Duodenal mucosa (tissue), 2 donors: Measurements from ENCODE around the gene PKD1.

Experiments used
- H3K27ac ChIP-seq: one replicate; pipeline ENCODE4 v1.7.0; 2013; ENCODE audit warnings: low read depth, low read length
- H3K27me3 ChIP-seq, 2 donors: one replicate each; pipeline ENCODE4 v1.7.0; 2013; ENCODE audit warnings: low read length in 2 of 2, control low read depth in 1 of 2; ENCODE audit not compliant: insufficient read depth in 2 of 2, control insufficient read depth in 1 of 2
- H3K36me3 ChIP-seq, 2 donors: one replicate each; pipeline ENCODE4 v1.7.0; 2013; ENCODE audit warnings: low read length in 2 of 2, control low read depth in 1 of 2; ENCODE audit not compliant: insufficient read depth in 2 of 2, control insufficient read depth in 1 of 2
- H3K4me1 ChIP-seq, 2 donors: one replicate each; pipeline ENCODE4 v1.7.0; 2013; ENCODE audit warnings: low read length in 2 of 2, control low read depth in 1 of 2; ENCODE audit not compliant: insufficient read depth in 2 of 2, control insufficient read depth in 1 of 2
- H3K4me3 ChIP-seq, 2 donors: one replicate each; pipeline ENCODE4 v1.7.0; 2013; ENCODE audit warnings: low read length in 2 of 2, low read depth in 1 of 2
- H3K9ac ChIP-seq, 2 donors: one replicate each; pipeline ENCODE4 v1.7.0; 2013; ENCODE audit warnings: low read length in 2 of 2, low read depth in 1 of 2
- H3K9me3 ChIP-seq, 2 donors: one replicate each; pipeline ENCODE4 v1.7.0; 2013; ENCODE audit warnings: low read length in 2 of 2, control low read depth in 1 of 2; ENCODE audit not compliant: control insufficient read depth in 1 of 2

PKD1 gene

GRCh38 chr16:2083409-2083808, 52.3 kb downstream of the PKD1 start:
- H3K9ac ChIP-seq = no peak overlapping the region
- peaks cover 0 to 15% of the 10 kb centered on the region in 2 donors for H3K4me1 ChIP-seq
- no peak overlapping the region for H3K4me3 ChIP-seq
- H3K27me3 ChIP-seq = no peaks in the 10 kb centered on the region
- H3K9me3 ChIP-seq = no peaks in the 10 kb centered on the region
- no peak overlapping the region for H3K27ac ChIP-seq
- H3K36me3 ChIP-seq = peaks cover 29 to 86% of the 10 kb centered on the region in 2 donors

GRCh38 chr16:2082983-2083364, 52.7 kb downstream of the PKD1 start:
- Histone ChIP-seq H3K27ac (no peak overlapping the region), H3K36me3 (peaks cover 24 to 83% of the 10 kb centered on the region in 2 donors), H3K9me3 (no peaks in the 10 kb centered on the region), H3K27me3 (no peaks in the 10 kb centered on the region), H3K9ac (no peak overlapping the region), H3K4me1 (peaks cover 0 to 15% of the 10 kb centered on the region in 2 donors), H3K4me3 (no peak overlapping the region)

GRCh38 chr16:2082171-2082982, 53.3 kb downstream of the PKD1 start:
- H3K27ac ChIP-seq = peak overlapping the region; percentile 4
- H3K9ac ChIP-seq = no peak overlapping the region
- no peaks in the 10 kb centered on the region for H3K9me3 ChIP-seq
- peaks cover 0 to 15% of the 10 kb centered on the region in 2 donors for H3K4me1 ChIP-seq
- H3K4me3 ChIP-seq = no peak overlapping the region
- H3K36me3 ChIP-seq = peaks cover 21 to 83% of the 10 kb centered on the region in 2 donors
- no peaks in the 10 kb centered on the region for H3K27me3 ChIP-seq

DNA sequence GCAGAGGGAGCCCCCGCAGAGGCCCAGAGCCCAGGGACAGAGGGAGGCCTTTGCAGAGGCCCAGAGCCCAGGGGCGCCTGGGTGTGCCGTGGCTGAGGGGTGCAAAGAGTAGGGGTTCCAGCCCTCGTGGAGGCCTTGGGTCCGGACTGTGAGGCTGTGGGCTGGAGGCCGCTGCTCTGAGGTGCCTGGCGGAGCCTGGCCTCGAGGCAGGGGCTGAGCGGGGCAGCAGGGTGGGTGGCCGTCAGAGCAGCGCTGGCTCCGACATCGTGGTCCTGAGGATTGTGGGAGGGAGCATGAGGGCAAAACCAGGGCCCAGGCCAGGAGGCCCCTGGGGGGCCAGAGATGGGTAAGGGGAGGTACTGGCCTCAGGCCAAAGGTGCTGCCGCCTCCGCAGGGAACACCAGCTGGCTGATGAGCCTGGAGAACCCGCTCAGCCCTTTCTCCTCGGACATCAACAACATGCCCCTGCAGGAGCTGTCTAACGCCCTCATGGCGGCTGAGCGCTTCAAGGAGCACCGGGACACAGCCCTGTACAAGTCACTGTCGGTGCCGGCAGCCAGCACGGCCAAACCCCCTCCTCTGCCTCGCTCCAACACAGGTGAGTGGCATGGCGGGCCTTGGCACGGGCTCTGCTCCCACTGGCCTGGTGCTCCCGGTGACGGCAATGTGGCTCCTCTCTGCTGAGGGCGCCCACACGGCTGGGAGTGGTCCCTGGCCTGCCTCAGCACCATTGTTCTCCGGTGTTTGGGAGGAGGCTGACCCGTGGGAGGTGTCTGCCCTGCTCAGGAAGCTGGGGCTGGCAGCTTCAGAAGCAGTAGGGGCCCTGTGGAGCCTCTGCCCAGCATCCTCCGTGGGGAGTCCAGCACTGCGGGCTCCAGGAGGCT, 54.3 kb downstream of the PKD1 start:
- peaks cover 0 to 15% of the 10 kb centered on the region in 2 donors for H3K4me1 ChIP-seq
- H3K9ac ChIP-seq = no peak overlapping the region
- H3K27me3 ChIP-seq = no peaks in the 10 kb centered on the region
- H3K27ac ChIP-seq = no peak overlapping the region
- H3K36me3 ChIP-seq = peaks cover 21 to 84% of the 10 kb centered on the region in 2 donors
- H3K4me3 ChIP-seq = no peak overlapping the region
- H3K9me3 ChIP-seq = no peaks in the 10 kb centered on the region

DNA sequence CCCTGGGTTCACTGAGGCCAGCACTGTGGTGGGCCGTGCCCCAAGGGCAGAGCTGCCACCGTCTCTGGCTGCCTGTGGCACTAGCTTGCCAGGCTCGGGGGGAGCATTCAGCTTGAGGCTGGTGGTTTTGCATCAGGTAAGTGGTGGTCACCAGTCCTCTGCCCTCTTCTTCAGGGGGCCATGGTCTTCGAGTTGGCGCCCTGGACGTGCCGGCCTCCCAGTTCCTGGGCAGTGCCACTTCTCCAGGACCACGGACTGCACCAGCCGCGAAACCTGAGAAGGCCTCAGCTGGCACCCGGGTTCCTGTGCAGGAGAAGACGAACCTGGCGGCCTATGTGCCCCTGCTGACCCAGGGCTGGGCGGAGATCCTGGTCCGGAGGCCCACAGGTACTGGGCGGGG, 55.7 kb downstream of the PKD1 start:
- H3K27ac ChIP-seq = no peak overlapping the region
- H3K36me3 ChIP-seq = peaks cover 20 to 81% of the 10 kb centered on the region in 2 donors
- peaks cover 0 to 15% of the 10 kb centered on the region in 2 donors for H3K4me1 ChIP-seq
- no peaks in the 10 kb centered on the region for H3K9me3 ChIP-seq
- no peaks in the 10 kb centered on the region for H3K27me3 ChIP-seq
- no peak overlapping the region for H3K4me3 ChIP-seq
- H3K9ac ChIP-seq = no peak overlapping the region

DNA sequence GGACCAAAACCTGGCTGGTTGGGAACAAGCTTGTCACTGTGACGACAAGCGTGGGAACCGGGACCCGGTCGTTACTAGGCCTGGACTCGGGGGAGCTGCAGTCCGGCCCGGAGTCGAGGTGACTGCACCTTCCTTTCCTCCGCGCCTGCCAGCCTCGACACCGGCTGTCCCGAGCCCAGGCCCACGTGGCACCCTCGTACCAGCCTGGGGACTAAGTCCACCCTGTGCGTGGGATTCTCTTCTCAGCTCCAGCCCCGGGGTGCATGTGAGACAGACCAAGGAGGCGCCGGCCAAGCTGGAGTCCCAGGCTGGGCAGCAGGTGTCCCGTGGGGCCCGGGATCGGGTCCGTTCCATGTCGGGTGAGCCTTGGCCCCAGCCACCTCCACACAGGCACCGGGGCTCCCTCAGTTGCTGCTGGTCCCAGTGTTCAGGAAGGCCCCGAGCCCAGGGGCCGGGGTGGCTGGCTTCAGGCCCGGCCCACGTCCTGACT, 56.3 kb downstream of the PKD1 start:
- Histone ChIP-seq H3K4me3 (no peak overlapping the region), H3K4me1 (peaks cover 0 to 15% of the 10 kb centered on the region in 2 donors), H3K9me3 (no peaks in the 10 kb centered on the region), H3K36me3 (peaks cover 20 to 78% of the 10 kb centered on the region in 2 donors), H3K27me3 (no peaks in the 10 kb centered on the region), H3K27ac (no peak overlapping the region), H3K9ac (no peak overlapping the region)

GRCh38 chr16:2078691-2079090, 57.0 kb downstream of the PKD1 start:
- Histone ChIP-seq H3K4me3 (no peak overlapping the region), H3K9ac (no peak overlapping the region), H3K27me3 (no peaks in the 10 kb centered on the region), H3K9me3 (no peaks in the 10 kb centered on the region), H3K4me1 (peaks cover 0 to 14% of the 10 kb centered on the region in 2 donors), H3K36me3 (peaks cover 22 to 78% of the 10 kb centered on the region in 2 donors), H3K27ac (no peak overlapping the region)

DNA sequence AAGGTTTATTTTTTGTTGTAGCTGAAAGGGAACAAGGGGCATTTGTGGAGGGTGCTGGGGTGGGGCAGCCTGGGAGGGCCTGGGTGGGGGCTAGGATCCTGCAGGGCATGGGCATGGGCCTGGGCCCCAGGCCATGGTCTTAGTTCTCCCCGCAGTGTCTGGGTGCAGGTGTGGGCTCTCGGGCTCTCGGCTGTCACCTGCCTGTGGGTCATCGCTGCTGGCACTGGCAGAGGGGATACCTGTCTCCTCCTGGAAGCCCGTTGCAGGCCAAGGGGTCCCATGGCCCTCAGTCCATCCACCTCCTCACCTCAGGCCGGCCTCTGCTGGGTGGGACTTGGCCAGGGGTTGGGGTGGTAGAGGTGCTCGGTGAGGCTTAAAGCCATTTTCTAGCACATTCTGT, 57.6 kb downstream of the PKD1 start:
- Histone ChIP-seq H3K9me3 (no peaks in the 10 kb centered on the region), H3K4me3 (no peak overlapping the region), H3K9ac (no peak overlapping the region), H3K4me1 (peaks cover 0 to 8% of the 10 kb centered on the region in 2 donors), H3K27ac (no peak overlapping the region), H3K27me3 (no peaks in the 10 kb centered on the region), H3K36me3 (peaks cover 21 to 78% of the 10 kb centered on the region in 2 donors)

DNA sequence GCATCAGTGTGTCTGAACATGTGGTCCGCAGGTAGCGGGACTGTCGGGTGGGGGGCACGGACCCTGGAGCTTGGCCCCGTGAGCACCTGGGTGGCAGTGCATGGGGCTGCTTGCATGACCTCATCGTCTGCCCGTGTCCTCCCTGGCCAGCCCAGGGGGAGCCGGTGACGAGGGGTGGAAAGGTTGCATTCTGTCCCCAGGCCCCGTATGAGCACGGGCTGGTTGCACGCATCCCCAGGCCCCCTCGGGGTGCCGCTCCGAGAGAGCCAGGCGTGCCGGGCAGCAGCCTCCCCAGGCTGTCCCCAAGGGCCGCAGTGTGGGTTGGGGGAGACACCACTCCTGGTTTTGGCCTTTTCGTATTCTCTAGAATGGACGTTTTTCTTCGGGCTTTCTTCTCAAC, 58.0 kb downstream of the PKD1 start:
- Histone ChIP-seq H3K27ac (no peak overlapping the region), H3K9me3 (no peaks in the 10 kb centered on the region), H3K4me3 (no peak overlapping the region), H3K9ac (no peak overlapping the region), H3K4me1 (peaks cover 0 to 4% of the 10 kb centered on the region in 2 donors), H3K27me3 (no peaks in the 10 kb centered on the region), H3K36me3 (peaks cover 17 to 82% of the 10 kb centered on the region in 2 donors)

GRCh38 chr16:2077016-2077415, 58.7 kb downstream of the PKD1 start:
- no peaks in the 10 kb centered on the region for H3K27me3 ChIP-seq
- H3K36me3 ChIP-seq = peaks cover 16 to 84% of the 10 kb centered on the region in 2 donors
- H3K27ac ChIP-seq = no peak overlapping the region
- no peak overlapping the region for H3K4me3 ChIP-seq
- H3K9me3 ChIP-seq = no peaks in the 10 kb centered on the region
- no peaks in the 10 kb centered on the region for H3K4me1 ChIP-seq
- no peak overlapping the region for H3K9ac ChIP-seq
